Hindlimb muscle (tissue), 1 donor: ENCODE results near the gene SOCS6. TPM values are rescaled to one million over a fixed set of nuclear protein-coding genes. Genes with fewer than 3 reads are reported as not detected.
"Not testable (repeated sequence)": the region's sequence is repeated elsewhere in the genome, so short reads cannot be mapped to it uniquely, and the experiment has no call there.

Experiments used
- DNase-seq: peaks from one replicate; pipeline ENCODE4 v3.0.0-alpha.2; 2013
- polyA plus RNA-seq: library from polyadenylated mRNA; unstranded; fragments of 120-200 nt; gene quantifications from one replicate; pipeline ENCODE4 v1.2.1, GENCODE V29; 2013; ENCODE audit not compliant: insufficient read length

Gene SOCS6
- 14.3 TPM for polyA plus RNA-seq

- DNase-seq, result peak; percentile 81
Observed at GRCh38 chr18:70288851-70289328, at the start of gene SOCS6. TSS of gene SOCS6 (plus strand) at chr18:70289045. CDS start at chr18:70324669, 35,624 bp downstream.

GRCh38 chr18:70243131-70243929 is 45.5 kb upstream of the SOCS6 start:
- DNase-seq, result no peak

- DNase-seq, result no peak
Observed at GRCh38 chr18:70246061-70246466, 42.8 kb upstream of the SOCS6 start.

GRCh38 chr18:70249118-70249517 is 39.7 kb upstream of the SOCS6 start:
- no peak for DNase-seq

GRCh38 chr18:70249861-70250260 is 39.0 kb upstream of the SOCS6 start:
- DNase-seq, result not testable (repeated sequence)

GRCh38 chr18:70250781-70251180 is 38.1 kb upstream of the SOCS6 start:
- DNase-seq, result no peak

GRCh38 chr18:70256184-70256583 is 32.7 kb upstream of the SOCS6 start:
- DNase-seq, result no peak

GRCh38 chr18:70256994-70257393 is 31.9 kb upstream of the SOCS6 start:
- DNase-seq, result no peak

- DNase-seq, result no peak
Observed at GRCh38 chr18:70258243-70258642, 30.6 kb upstream of the SOCS6 start.

- no peak for DNase-seq
Observed at GRCh38 chr18:70260683-70261082, 28.2 kb upstream of the SOCS6 start.

- DNase-seq, result no peak
Observed at GRCh38 chr18:70261141-70261788, 27.6 kb upstream of the SOCS6 start.

GRCh38 chr18:70263336-70263735 is 25.5 kb upstream of the SOCS6 start:
- no peak for DNase-seq

- no peak for DNase-seq
Observed at GRCh38 chr18:70271742-70272141, 17.1 kb upstream of the SOCS6 start.

- DNase-seq, result no peak
Observed at GRCh38 chr18:70273021-70273420, 15.8 kb upstream of the SOCS6 start.

- DNase-seq, result no peak
Observed at GRCh38 chr18:70276416-70277191, 12.2 kb upstream of the SOCS6 start.

- DNase-seq, result no peak
Observed at GRCh38 chr18:70279470-70279869, 9.4 kb upstream of the SOCS6 start.

GRCh38 chr18:70280007-70280925 is 8.6 kb upstream of the SOCS6 start:
- no peak for DNase-seq

GRCh38 chr18:70284976-70285620 is 3.7 kb upstream of the SOCS6 start:
- no peak for DNase-seq

- DNase-seq, result no peak
Observed at GRCh38 chr18:70287731-70288130, 1.1 kb upstream of the SOCS6 start.

GRCh38 chr18:70288171-70288850 is 534 bp upstream of the SOCS6 start:
- DNase-seq, result peak; percentile 31
